Caco-2 (cell line): ENCODE results near the gene FXYD7. TPM values are rescaled to one million over a fixed set of nuclear protein-coding genes. Genes with fewer than 3 reads are reported as not detected.

Experiments used
- BruUV-seq: library from RNA; stranded (reverse); fragments of 400-500 nt; replicated peaks from 2 replicates; lab custom pipeline; 2021; lab: Mats Ljungman, UMichigan
- CTCF ChIA-PET: fragments of 300-600 bp; sonication (Branson Sonifier 250); formaldehyde crosslinking; loops from one replicate; lab custom pipeline; 2022; ENCODE audit warnings: antibody characterized with exemption; lab: Charles Lee
- POLR2A ChIA-PET: fragments of 300-600 bp; sonication (Branson Sonifier 250); formaldehyde crosslinking; loops from one replicate; lab custom pipeline; 2022; ENCODE audit warnings: antibody characterized with exemption; lab: Charles Lee
- DNase-seq, 2 experiments: peaks; one replicate each; pipeline versions ENCODE4 v3.0.0 to v3.0.0-alpha.2; 2020 to 2022
- H3K27me3 ChIP-seq: replicated peaks from 2 replicates; pipeline ENCODE4 v1.6.0; 2011; ENCODE audit warnings: low read length; ENCODE audit not compliant: control insufficient read depth, insufficient read depth
- H3K36me3 ChIP-seq: 2 replicates; pipeline ENCODE4 v1.5.1; 2011; ENCODE audit warnings: low read length; ENCODE audit not compliant: control insufficient read depth, insufficient read depth
- H3K4me1 ChIP-seq: fragments of 250-450 bp; sonication (Bioruptor Pico); 2 replicates; pipeline ENCODE4 v1.5.1; 2020; ENCODE audit warnings: mild to moderate bottlenecking
- H3K4me3 ChIP-seq: 2 replicates; pipeline ENCODE4 v1.5.1; 2011; ENCODE audit warnings: low read depth, mild to moderate bottlenecking, control low read depth, low read length
- H3K9me3 ChIP-seq: fragments of 250-450 bp; sonication (Bioruptor Pico); 2 replicates; pipeline ENCODE4 v1.5.1; 2020; ENCODE audit warnings: mild to moderate bottlenecking, moderate library complexity
- H3K27ac Mint-ChIP-seq: one replicate; pipeline ENCODE4 v1.8.0; 2022; ENCODE audit warnings: mixed read lengths; ENCODE audit not compliant: unreplicated experiment
- H3K27me3 Mint-ChIP-seq: one replicate; pipeline ENCODE4 v1.8.0; 2022; ENCODE audit warnings: mixed read lengths; ENCODE audit not compliant: insufficient read depth, unreplicated experiment
- H3K36me3 Mint-ChIP-seq: one replicate; pipeline ENCODE4 v1.8.0; 2022; ENCODE audit warnings: mild to moderate bottlenecking, mixed read lengths; ENCODE audit not compliant: insufficient read depth, unreplicated experiment
- H3K4me1 Mint-ChIP-seq: one replicate; pipeline ENCODE4 v1.8.0; 2022; ENCODE audit warnings: low read depth, mixed read lengths; ENCODE audit not compliant: unreplicated experiment
- H3K4me3 Mint-ChIP-seq: one replicate; pipeline ENCODE4 v1.8.0; 2022; ENCODE audit warnings: mild to moderate bottlenecking, moderate library complexity, mixed read lengths; ENCODE audit not compliant: unreplicated experiment
- H3K9me3 Mint-ChIP-seq: one replicate; pipeline ENCODE4 v1.8.0; 2022; ENCODE audit warnings: mixed read lengths; ENCODE audit not compliant: unreplicated experiment
- intact Hi-C: fragments of 100-400 bp; cut with micrococcal nuclease; formaldehyde crosslinking; loops from one replicate; pipeline ENCODE4 v1.10.0; 2022; ENCODE audit not compliant: unreplicated experiment
- total RNA-seq: library from RNA; stranded (reverse); gene quantifications from 2 replicates; pipeline ENCODE4 v1.2.3, GENCODE V29; 2022
- TF ChIP-seq, protein P1 (sequence below), 2 experiments: fragments of 200-600 bp in 1 of 2; IDR thresholded peaks; 1 replicate in 1 of 2; 2 replicates in 1 of 2; pipeline versions ENCODE4 v1.5.1 to v1.8.0; 2011 to 2022; ENCODE audit warnings: antibody characterized with exemption in 1 of 2, control low read depth in 1 of 2, inconsistent platforms in 1 of 2, low read depth in 1 of 2, low read length in 1 of 2, mild to moderate bottlenecking in 1 of 2, moderate library complexity in 1 of 2; ENCODE audit not compliant: insufficient read depth in 1 of 2, severe bottlenecking in 1 of 2, unreplicated experiment in 1 of 2

Gene FXYD7
- total RNA-seq, 1 experiment from 2014 or later, result not detected

GRCh38 chr19:35109395-35110112 lies 33.5 kb upstream of the FXYD7 start:
- Mint-ChIP-seq H3K9me3 (no peaks in the 10 kb centered on the region), H3K36me3 (no peaks in the 10 kb centered on the region), H3K4me1 (no peaks in the 10 kb centered on the region), H3K27me3 (no peaks in the 10 kb centered on the region), H3K27ac (no peak overlapping the region), H3K4me3 (no peak overlapping the region)
- Histone ChIP-seq H3K4me3 (no peak overlapping the region), H3K27me3 (no peaks in the 10 kb centered on the region), H3K9me3 (peaks cover 7% of the 10 kb centered on the region; the same call in 1 of the 2 replicates), H3K4me1 (peaks cover 4% of the 10 kb centered on the region; the same call in 1 of the 2 replicates), H3K36me3 (peaks cover 1% of the 10 kb centered on the region; the same call in 1 of the 2 replicates)
- TF ChIP-seq, protein P1, sequence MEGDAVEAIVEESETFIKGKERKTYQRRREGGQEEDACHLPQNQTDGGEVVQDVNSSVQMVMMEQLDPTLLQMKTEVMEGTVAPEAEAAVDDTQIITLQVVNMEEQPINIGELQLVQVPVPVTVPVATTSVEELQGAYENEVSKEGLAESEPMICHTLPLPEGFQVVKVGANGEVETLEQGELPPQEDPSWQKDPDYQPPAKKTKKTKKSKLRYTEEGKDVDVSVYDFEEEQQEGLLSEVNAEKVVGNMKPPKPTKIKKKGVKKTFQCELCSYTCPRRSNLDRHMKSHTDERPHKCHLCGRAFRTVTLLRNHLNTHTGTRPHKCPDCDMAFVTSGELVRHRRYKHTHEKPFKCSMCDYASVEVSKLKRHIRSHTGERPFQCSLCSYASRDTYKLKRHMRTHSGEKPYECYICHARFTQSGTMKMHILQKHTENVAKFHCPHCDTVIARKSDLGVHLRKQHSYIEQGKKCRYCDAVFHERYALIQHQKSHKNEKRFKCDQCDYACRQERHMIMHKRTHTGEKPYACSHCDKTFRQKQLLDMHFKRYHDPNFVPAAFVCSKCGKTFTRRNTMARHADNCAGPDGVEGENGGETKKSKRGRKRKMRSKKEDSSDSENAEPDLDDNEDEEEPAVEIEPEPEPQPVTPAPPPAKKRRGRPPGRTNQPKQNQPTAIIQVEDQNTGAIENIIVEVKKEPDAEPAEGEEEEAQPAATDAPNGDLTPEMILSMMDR (IDR thresholded peaks at IDR 0.05; ENCODE audit: insufficient read depth in 1 of 2, low read depth in 1 of 2, low read length in 1 of 2, severe bottlenecking in 1 of 2, unreplicated experiment in 1 of 2), result no peak
- CTCF ChIA-PET, result no interaction called here
- no TSS peak for BruUV-seq
- intact Hi-C loops, result no loop called here
- POLR2A ChIA-PET, result no interaction called here
- DNase-seq, result no peak

GRCh38 chr19:35110974-35111373 lies 32.1 kb upstream of the FXYD7 start:
- H3K9me3 ChIP-seq, result peaks cover 7% of the 10 kb centered on the region; the same call in 1 of the 2 replicates
- no peak overlapping the region for H3K4me3 Mint-ChIP-seq
- peaks cover 18% of the 10 kb centered on the region for H3K4me1 ChIP-seq
- ChIA-PET CTCF (interaction anchor here (0.8 kb wide), 1 partner anchor 11 kb away, joined by 3 read pairs; no protein-coding TSS in a partner anchor), POLR2A (no interaction called here)
- BruUV-seq, result no TSS peak
- H3K4me3 ChIP-seq, result no peak overlapping the region
- H3K27me3 ChIP-seq, result no peaks in the 10 kb centered on the region
- H3K27me3 Mint-ChIP-seq, result no peaks in the 10 kb centered on the region
- peaks cover 1% of the 10 kb centered on the region; the same call in 1 of the 2 replicates for H3K36me3 ChIP-seq
- no peak for DNase-seq
- no peaks in the 10 kb centered on the region for H3K9me3 Mint-ChIP-seq
- peaks cover 6% of the 10 kb centered on the region for H3K4me1 Mint-ChIP-seq
- no peaks in the 10 kb centered on the region for H3K36me3 Mint-ChIP-seq
- no peak overlapping the region for H3K27ac Mint-ChIP-seq
- TF ChIP-seq, protein P1 (IDR thresholded peaks at IDR 0.05; ENCODE audit: insufficient read depth in 1 of 2, low read depth in 1 of 2, low read length in 1 of 2, severe bottlenecking in 1 of 2, unreplicated experiment in 1 of 2), result no peak
- intact Hi-C loops, result no loop called here

GRCh38 chr19:35112995-35113688 lies 29.9 kb upstream of the FXYD7 start:
- no peak for DNase-seq
- H3K27me3 ChIP-seq, result no peaks in the 10 kb centered on the region
- ChIA-PET POLR2A (no interaction called here), CTCF (no interaction called here)
- H3K9me3 ChIP-seq, result no peaks in the 10 kb centered on the region
- H3K4me3 ChIP-seq, result no peak overlapping the region
- Mint-ChIP-seq H3K27ac (no peak overlapping the region), H3K27me3 (no peaks in the 10 kb centered on the region), H3K4me1 (peaks cover 25% of the 10 kb centered on the region), H3K4me3 (no peak overlapping the region), H3K36me3 (no peaks in the 10 kb centered on the region), H3K9me3 (no peaks in the 10 kb centered on the region)
- peaks cover 2% of the 10 kb centered on the region; the same call in 1 of the 2 replicates for H3K36me3 ChIP-seq
- TF ChIP-seq, protein P1 (IDR thresholded peaks at IDR 0.05; ENCODE audit: insufficient read depth in 1 of 2, low read depth in 1 of 2, low read length in 1 of 2, severe bottlenecking in 1 of 2, unreplicated experiment in 1 of 2), result no peak
- peaks cover 31% of the 10 kb centered on the region for H3K4me1 ChIP-seq
- intact Hi-C loops, result no loop called here
- BruUV-seq, result no TSS peak
